GM23338 (cell line): ENCODE measurements around the gene SUV39H1.

ENCODE experiments used
- EZH2 ChIP-seq: fragments of 200-600 bp; sonication (generic); IDR thresholded peaks from one replicate; pipeline ENCODE4 v1.8.0; 2017; ENCODE audit warnings: antibody characterized with exemption, mild to moderate bottlenecking, low read depth; ENCODE audit not compliant: unreplicated experiment
- JUNB ChIP-seq: IDR thresholded peaks from one replicate; pipeline ENCODE4 v1.6.1; 2016; ENCODE audit warnings: antibody characterized with exemption; ENCODE audit not compliant: unreplicated experiment
- POLR2AphosphoS5 ChIP-seq: IDR thresholded peaks from 2 replicates; pipeline ENCODE4 v1.6.1; 2016; ENCODE audit warnings: antibody characterized with exemption, low read depth
- ZNF331 ChIP-seq: fragments of 250-450 bp; sonication (Bioruptor Pico); IDR thresholded peaks from 2 replicates; pipeline ENCODE4 v1.5.0; 2020; ENCODE audit warnings: low read depth, mild to moderate bottlenecking, moderate library complexity
- TF ChIP-seq, protein P1 (sequence below), 2 experiments: fragments of 200-600 bp in 1 of 2; sonication (generic) in 1 of 2; conservative IDR thresholded peaks; 2 replicates each; pipeline versions ENCODE4 v1.5.1 to v1.6.1; 2016 to 2017; ENCODE audit warnings: antibody characterized with exemption in 2 of 2, low read depth in 2 of 2, mild to moderate bottlenecking in 2 of 2, moderate library complexity in 1 of 2
- TF ChIP-seq, protein P2 (sequence below): IDR thresholded peaks from one replicate; pipeline ENCODE4 v1.6.1; 2018; ENCODE audit warnings: antibody characterized with exemption; ENCODE audit not compliant: unreplicated experiment

GRCh38 chrX:48745222-48745621, 48.7 kb downstream of the SUV39H1 start:
- TF ChIP-seq JUNB: no peak
- TF ChIP-seq, protein P1, sequence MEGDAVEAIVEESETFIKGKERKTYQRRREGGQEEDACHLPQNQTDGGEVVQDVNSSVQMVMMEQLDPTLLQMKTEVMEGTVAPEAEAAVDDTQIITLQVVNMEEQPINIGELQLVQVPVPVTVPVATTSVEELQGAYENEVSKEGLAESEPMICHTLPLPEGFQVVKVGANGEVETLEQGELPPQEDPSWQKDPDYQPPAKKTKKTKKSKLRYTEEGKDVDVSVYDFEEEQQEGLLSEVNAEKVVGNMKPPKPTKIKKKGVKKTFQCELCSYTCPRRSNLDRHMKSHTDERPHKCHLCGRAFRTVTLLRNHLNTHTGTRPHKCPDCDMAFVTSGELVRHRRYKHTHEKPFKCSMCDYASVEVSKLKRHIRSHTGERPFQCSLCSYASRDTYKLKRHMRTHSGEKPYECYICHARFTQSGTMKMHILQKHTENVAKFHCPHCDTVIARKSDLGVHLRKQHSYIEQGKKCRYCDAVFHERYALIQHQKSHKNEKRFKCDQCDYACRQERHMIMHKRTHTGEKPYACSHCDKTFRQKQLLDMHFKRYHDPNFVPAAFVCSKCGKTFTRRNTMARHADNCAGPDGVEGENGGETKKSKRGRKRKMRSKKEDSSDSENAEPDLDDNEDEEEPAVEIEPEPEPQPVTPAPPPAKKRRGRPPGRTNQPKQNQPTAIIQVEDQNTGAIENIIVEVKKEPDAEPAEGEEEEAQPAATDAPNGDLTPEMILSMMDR (conservative IDR thresholded peaks at IDR 0.05; ENCODE audit: low read depth in 2 of 2): no peak
- TF ChIP-seq POLR2AphosphoS5: no peak
- TF ChIP-seq EZH2: no peak
- TF ChIP-seq, protein P2, sequence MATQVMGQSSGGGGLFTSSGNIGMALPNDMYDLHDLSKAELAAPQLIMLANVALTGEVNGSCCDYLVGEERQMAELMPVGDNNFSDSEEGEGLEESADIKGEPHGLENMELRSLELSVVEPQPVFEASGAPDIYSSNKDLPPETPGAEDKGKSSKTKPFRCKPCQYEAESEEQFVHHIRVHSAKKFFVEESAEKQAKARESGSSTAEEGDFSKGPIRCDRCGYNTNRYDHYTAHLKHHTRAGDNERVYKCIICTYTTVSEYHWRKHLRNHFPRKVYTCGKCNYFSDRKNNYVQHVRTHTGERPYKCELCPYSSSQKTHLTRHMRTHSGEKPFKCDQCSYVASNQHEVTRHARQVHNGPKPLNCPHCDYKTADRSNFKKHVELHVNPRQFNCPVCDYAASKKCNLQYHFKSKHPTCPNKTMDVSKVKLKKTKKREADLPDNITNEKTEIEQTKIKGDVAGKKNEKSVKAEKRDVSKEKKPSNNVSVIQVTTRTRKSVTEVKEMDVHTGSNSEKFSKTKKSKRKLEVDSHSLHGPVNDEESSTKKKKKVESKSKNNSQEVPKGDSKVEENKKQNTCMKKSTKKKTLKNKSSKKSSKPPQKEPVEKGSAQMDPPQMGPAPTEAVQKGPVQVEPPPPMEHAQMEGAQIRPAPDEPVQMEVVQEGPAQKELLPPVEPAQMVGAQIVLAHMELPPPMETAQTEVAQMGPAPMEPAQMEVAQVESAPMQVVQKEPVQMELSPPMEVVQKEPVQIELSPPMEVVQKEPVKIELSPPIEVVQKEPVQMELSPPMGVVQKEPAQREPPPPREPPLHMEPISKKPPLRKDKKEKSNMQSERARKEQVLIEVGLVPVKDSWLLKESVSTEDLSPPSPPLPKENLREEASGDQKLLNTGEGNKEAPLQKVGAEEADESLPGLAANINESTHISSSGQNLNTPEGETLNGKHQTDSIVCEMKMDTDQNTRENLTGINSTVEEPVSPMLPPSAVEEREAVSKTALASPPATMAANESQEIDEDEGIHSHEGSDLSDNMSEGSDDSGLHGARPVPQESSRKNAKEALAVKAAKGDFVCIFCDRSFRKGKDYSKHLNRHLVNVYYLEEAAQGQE: no peak
- TF ChIP-seq ZNF331: no peak
